ENCODE results near the gene TMEM263. TPM values are rescaled to one million over a fixed set of nuclear protein-coding genes. Genes with fewer than 3 reads are reported as not detected.

TMEM263 gene
- polyA plus RNA-seq, 2 of the 4 experiments (the other 2 are of a cell fraction) = 33.4 to 45.6 TPM

GRCh38 chr12:107007411-107007810 lies 51.7 kb downstream of the TMEM263 start:
- DNase-seq (ENCODE audit: low read depth in 1 of 2, low spot score in 1 of 2) (no peak), FAIRE-seq (no peak), ATAC-seq (no peak)
- no peak overlapping the region for H3K4me3 ChIP-seq
- H3K9me3 ChIP-seq = no peaks in the 10 kb centered on the region
- TF ChIP-seq RNF2 (IDR thresholded peaks at IDR 0.05; ENCODE audit: borderline replicate concordance, low read depth) = no peak
- TF ChIP-seq ZC3H11A (IDR thresholded peaks at IDR 0.05) = no peak
- TF ChIP-seq CHD2 (IDR thresholded peaks at IDR 0.05; ENCODE audit: low read length, partially characterized antibody) = no peak
- TF ChIP-seq HOXA7 (CRISPR knock-in tag; IDR thresholded peaks at IDR 0.05) = no peak
- no peak for TF ChIP-seq MYC (IDR thresholded peaks at IDR 0.05; ENCODE audit: borderline replicate concordance, low read length)
- no peak for TF ChIP-seq E2F6 (IDR thresholded peaks at IDR 0.05; ENCODE audit: borderline replicate concordance, low read depth)
- TF ChIP-seq MAZ (IDR thresholded peaks at IDR 0.05; ENCODE audit: borderline replicate concordance, low read depth, low read length) = no peak
- 89% methylated on average over 4 of the region's 4 CpGs for WGBS (ENCODE audit: missing lambda C conversion rate)
- H3K4me2 ChIP-seq = no peak overlapping the region
- POLR2A ChIA-PET = interaction anchor here (0.6 kb wide), 1 partner anchor 21 kb away, joined by 3 read pairs; the partner anchor contains the start of gene MTERF2
- CTCF ChIA-PET = no interaction called here
- H3K4me1 ChIP-seq = no peaks in the 10 kb centered on the region
- no peak overlapping the region for H3K27ac ChIP-seq

- no peak overlapping the region for H3K4me2 ChIP-seq
- ATAC-seq = no peak
- no peak for DNase-seq (ENCODE audit: low read depth in 1 of 2, low spot score in 1 of 2)
- H3K27ac ChIP-seq = no peak overlapping the region
- ChIA-PET POLR2A (no interaction called here), CTCF (interaction anchor here (1.0 to 1.1 kb wide), 2 partner anchors 9 kb away, joined by 3 to 4 read pairs; no protein-coding TSS in a partner anchor)
- FAIRE-seq = no peak
- TF ChIP-seq ZSCAN20 (CRISPR knock-in tag; IDR thresholded peaks at IDR 0.05) = no peak
- no peak for TF ChIP-seq KDM5A (IDR thresholded peaks at IDR 0.05)
- TF ChIP-seq HOXA7 (CRISPR knock-in tag; IDR thresholded peaks at IDR 0.05) = no peak
- no peak for TF ChIP-seq ZNF302 (CRISPR knock-in tag; IDR thresholded peaks at IDR 0.05)
- TF ChIP-seq RCOR1 (IDR thresholded peaks at IDR 0.05; ENCODE audit: low read depth, low read length) = no peak
- TF ChIP-seq EHF (CRISPR knock-in tag; IDR thresholded peaks at IDR 0.05) = no peak
- TF ChIP-seq NPAS2 (CRISPR knock-in tag; IDR thresholded peaks at IDR 0.05; ENCODE audit: borderline replicate concordance) = no peak
- no peak for TF ChIP-seq JUN (IDR thresholded peaks at IDR 0.05)
- no peak for TF ChIP-seq TP53 (CRISPR knock-in tag; IDR thresholded peaks at IDR 0.05)
- no peak for TF ChIP-seq BHLHE40 (IDR thresholded peaks at IDR 0.05; ENCODE audit: low read depth, low read length)
- no peak for TF ChIP-seq EP300 (IDR thresholded peaks at IDR 0.05)
- no peak for TF ChIP-seq RARB (CRISPR knock-in tag; IDR thresholded peaks at IDR 0.05)
- TF ChIP-seq KDM1A (IDR thresholded peaks at IDR 0.05; ENCODE audit: low read depth) = no peak
- no peak overlapping the region for H3K4me3 ChIP-seq
- no peaks in the 10 kb centered on the region for H3K4me1 ChIP-seq
- H3K9me3 ChIP-seq = no peaks in the 10 kb centered on the region
- 93% methylated on average over 2 of the region's 2 CpGs for WGBS (ENCODE audit: missing lambda C conversion rate)
Measured at GRCh38 chr12:107011519-107011918, 55.8 kb downstream of the TMEM263 start.

- FAIRE-seq (no peak), DNase-seq (ENCODE audit: low read depth in 1 of 2, low spot score in 1 of 2) (no peak), ATAC-seq (no peak)
- 100% methylated on average over 1 of the region's 1 CpG for WGBS (ENCODE audit: missing lambda C conversion rate)
- TF ChIP-seq CBX8 (IDR thresholded peaks at IDR 0.05) (no peak), MAX (IDR thresholded peaks at IDR 0.05) (no peak), FOSB (CRISPR knock-in tag; IDR thresholded peaks at IDR 0.05) (no peak), CBX2 (IDR thresholded peaks at IDR 0.05; ENCODE audit: borderline replicate concordance, low read depth) (no peak), CHD2 (IDR thresholded peaks at IDR 0.05; ENCODE audit: low read length, partially characterized antibody) (no peak), JUNB (IDR thresholded peaks at IDR 0.05) (no peak), USF2 (IDR thresholded peaks at IDR 0.05) (no peak), EP300 (IDR thresholded peaks at IDR 0.05) (no peak), GATA3 (IDR thresholded peaks at IDR 0.05; ENCODE audit: borderline replicate concordance) (no peak), RNF2 (IDR thresholded peaks at IDR 0.05; ENCODE audit: borderline replicate concordance, low read depth) (no peak), SMC3 (IDR thresholded peaks at IDR 0.05) (no peak), ZNF302 (CRISPR knock-in tag; IDR thresholded peaks at IDR 0.05) (no peak), E2F6 (IDR thresholded peaks at IDR 0.05; ENCODE audit: borderline replicate concordance, low read depth) (no peak), ESRRA (IDR thresholded peaks at IDR 0.05; ENCODE audit: borderline replicate concordance, low read length) (no peak)
- POLR2A ChIA-PET = no interaction called here
- H3K27ac ChIP-seq = no peak overlapping the region
- CTCF ChIA-PET = interaction anchor here (0.6 to 2.0 kb wide), 5 partner anchors 13 to 92 kb away, joined by 3 to 7 read pairs (median 3); no protein-coding TSS in a partner anchor
- H3K4me1 ChIP-seq = no peaks in the 10 kb centered on the region
- H3K4me3 ChIP-seq = no peak overlapping the region
- H3K9me3 ChIP-seq = no peaks in the 10 kb centered on the region
- no peak overlapping the region for H3K4me2 ChIP-seq
Measured at GRCh38 chr12:107012736-107013425, 57.2 kb downstream of the TMEM263 start.
